T-helper 9 cell (primary cell): ENCODE measurements around the gene TNFRSF6B.
A peak's percentile ranks its signal among the peaks of the same experiment; 100 is the strongest.
"Not testable (repeated sequence)": the region's sequence is repeated elsewhere in the genome, so short reads cannot be mapped to it uniquely, and the experiment has no call there.

ENCODE experiments used
- DNase-seq: peaks from one replicate; pipeline ENCODE4 v3.0.0-alpha.2; 2020

Gene TNFRSF6B

DNA sequence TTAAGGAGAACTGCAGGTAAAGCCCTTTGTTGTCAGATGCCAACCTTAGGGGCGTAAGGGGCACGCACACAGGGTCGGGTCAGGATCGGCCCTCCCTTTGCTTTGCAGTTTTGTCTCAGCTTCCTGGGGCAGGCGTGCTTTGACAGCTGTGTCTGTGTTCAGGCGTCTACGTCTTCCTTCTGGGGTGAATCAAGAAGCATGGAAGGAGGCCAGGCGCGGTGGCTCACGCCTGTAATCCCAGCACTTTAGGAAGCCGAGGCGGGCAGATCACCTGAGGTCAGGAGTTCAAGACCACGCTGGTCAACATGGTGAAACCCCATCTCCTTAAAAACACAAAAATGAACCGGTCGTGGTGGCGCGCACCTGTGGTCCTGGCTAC, 12.7 kb downstream of the TNFRSF6B start:
- DNase-seq, result no peak

DNA sequence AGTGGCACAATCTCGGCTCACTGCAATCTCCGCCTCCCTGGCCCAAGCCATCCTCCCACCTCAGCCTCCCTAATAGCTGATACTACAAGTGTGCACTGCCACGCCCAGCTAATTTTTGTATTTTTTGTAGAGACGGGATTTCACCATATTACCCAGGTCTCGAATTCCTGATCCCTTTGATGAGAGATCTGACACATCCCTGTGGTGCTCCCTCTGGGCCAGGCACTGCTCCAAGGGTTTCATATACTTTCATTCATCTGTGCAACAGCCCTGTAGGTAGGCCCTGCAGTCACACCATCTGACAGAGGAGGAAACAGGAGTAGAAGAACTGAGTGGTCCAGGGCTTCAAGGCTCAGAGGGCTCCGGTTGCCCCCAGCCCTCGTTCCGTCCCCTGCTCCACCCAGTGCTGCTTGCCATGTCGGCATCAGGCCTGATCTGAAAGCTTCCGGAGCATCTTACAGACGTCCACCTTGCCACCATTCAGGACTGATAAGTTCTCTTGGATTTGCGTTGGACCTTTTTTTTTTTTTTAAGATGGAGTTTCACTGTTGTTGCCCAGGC, 14.7 kb downstream of the TNFRSF6B start:
- no peak for DNase-seq

DNA sequence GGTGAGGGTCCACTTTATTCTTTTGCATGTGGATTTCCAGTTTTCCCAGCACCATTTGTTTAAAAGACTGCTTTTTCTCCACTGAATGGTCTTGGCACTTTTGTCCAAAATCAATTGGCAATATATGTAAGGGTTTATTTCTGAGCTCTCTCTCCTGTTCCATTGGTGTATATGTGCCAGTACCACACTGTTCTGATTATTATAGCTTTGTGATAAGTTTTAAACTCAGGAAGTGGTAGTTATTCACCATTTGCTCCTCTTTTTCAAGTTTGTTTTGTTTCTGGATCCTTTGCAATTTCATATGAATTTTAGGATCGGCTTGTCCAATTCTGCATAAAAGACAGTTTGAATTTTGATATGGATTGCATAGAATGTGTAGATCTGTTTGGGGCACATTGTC, 15.7 kb downstream of the TNFRSF6B start:
- no peak for DNase-seq

DNA sequence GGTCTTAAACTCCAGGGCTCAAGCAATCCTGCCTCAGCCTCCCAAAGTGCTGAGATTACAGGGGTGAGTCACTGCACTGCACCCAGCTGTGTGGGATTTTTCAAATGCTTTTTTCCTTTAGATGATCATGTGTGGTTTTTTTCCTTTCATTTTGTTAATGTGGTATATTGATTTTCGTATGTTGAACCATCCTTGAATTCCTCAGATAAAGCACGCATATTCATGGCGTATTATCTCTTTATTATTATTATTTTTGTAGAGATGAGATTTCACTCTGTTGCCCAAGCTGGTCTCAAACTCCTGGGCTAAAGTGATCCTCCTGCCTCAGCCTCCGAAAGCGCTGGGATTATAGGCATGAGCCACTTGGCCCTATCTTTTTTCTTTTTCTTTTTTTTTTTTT, 18.4 kb downstream of the TNFRSF6B start:
- DNase-seq, result no peak

DNA sequence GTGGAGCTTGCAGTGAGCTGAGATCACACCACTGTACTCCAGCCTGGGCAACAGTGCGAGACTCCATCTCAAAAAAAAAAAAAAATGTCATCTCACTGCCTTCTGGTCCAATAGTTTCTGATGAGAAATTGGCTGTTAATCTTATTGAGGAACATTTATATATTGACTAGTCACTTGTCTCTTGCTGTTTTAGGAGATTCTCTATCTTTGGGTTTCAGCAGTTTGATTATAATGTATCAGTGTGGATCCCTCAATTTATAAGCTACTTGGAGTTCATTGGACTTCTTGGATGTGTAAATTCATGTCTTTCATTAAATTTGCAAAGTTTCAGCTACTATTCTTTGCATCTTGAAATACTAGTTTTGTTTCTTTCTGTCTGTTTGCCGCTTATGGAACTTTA, 22.5 kb downstream of the TNFRSF6B start:
- DNase-seq, result no peak

DNA sequence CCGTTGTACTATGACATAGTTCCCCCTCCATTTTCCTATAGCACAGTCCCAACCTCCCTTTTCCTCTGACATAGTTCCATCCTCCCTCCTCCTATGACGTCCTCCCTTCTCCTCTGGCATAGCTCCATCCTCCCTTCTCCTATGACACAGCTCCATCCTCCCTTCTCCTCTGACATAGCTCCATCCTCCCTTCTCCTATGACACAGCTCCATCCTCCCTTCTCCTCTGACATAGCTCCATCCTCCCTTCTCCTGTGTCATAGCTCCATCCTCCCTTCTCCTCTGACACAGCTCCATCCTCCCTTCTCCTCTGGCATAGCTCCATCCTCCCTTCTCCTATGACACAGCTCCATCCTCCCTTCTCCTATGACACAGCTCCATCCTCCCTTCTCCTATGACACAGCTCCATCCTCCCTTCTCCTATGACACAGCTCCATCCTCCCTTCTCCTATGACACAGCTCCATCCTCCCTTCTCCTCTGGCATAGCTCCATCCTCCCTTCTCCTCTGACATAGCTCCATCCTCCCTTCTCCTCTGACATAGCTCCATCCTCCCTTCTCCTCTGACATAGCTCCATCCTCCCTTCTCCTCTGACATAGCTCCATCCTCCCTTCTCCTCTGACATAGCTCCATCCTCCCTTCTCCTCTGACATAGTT, 26.6 kb downstream of the TNFRSF6B start:
- DNase-seq, result not testable (repeated sequence)

DNA sequence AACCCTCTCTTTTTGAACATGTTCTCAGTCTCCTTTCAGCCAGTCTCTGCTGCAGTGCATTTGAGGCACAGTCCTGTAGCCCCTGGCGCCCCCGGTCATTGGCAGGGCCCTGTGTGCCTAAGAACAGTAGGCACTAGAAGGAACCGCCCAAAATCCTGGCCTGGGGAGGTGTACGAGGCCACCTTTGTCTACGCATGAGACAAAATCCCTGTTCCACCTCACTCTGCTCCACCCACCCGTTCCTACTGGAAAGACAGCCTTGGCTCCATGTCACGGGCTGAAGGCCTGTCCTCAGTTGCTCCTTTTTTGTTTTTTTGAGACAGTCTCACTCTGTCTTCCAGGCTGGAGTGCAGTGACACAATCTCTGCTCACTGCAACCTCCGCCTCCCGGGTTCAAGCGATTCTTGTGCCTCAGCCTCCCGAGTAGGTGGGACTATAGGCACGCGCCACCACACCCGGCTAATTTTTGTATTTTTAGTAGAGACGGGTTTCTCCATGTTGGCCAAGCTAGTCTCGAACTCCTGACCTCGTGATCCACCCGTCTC, 33.8 kb downstream of the TNFRSF6B start:
- DNase-seq, result not testable (repeated sequence)

DNA sequence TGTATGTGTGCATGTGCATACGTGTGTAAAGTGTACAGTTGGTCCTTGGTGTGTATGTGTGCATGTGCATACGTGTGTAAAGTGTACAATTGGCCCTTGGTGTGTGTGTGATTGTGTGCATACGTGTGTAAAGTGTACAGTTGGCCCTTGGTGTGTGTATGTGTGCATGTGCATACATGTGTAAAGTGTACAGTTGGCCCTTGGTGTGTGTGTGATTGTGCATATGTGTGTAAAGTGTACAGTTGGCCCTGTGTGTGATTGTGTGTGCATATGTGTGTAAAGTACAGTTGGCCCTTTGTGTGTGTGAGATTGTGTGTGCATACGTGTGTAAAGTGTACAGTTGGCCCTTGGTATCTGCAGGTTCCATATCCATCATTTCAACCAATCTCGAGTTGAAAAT, 35.0 kb downstream of the TNFRSF6B start:
- no peak for DNase-seq

DNA sequence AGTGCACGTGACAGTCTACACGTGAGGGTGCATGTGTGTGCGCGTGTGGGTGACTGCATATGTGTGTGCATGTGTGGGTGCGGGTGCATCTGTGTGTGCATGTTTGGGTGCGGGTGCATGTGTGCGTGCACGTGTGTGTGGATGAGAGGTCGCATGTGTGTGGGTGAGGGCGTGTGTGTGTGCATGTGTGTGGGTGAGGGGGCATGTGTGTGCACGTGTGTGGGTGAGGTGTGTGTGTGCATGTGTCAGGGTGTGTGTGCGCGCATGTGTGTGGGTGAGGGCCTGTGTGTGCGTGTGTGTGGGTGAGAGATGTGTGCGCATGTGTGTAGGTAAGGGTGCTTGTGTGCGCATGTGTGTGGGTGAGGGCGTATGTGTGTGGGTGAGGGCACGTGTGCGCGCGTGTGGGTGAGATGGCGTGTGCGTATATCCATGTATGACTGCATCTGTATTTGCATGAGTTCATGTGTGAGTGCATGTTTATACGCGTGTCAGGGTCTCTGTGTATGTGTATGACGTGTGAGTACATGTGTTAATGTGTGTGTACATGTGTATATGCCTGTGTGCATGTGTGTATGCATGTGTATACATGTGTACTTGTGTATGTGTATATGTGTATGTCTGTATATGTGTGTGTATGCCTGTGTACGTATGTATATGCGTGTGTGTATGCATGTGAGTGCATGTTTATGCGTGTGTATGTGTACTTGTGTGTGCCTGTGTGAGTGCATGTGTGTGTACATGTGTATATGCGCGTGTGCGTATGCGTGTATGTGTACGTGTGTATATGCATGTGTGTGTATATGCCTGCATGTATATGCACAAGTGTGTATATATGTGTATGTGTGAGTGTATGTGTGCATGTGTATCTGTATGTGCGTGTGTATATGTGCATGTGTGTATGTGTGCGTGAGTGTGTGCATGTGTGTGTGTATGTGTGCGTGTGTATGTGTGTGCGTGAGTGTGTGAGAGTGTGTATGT, 36.0 kb downstream of the TNFRSF6B start:
- no peak for DNase-seq

DNA sequence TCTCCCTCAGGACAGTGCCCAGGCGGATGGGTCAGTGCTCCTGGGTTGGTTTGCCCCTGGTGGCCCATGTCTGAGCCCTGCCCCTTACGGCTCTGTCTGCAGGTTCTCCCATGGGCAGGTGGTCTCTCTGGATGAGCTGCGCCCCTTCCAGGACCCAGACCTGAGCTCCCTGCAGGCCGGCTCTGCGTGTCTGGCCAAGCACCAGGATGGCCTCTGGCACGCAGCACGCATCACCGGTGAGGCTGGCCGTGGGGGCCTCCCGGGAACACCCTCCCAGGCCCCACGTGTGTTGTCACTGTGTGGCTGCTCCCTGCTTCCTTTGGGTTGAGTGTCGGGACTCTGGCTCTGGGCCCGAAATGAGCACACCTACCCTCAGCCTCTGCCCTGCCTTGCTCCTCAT, 36.7 kb downstream of the TNFRSF6B start:
- DNase-seq, result no peak

DNA sequence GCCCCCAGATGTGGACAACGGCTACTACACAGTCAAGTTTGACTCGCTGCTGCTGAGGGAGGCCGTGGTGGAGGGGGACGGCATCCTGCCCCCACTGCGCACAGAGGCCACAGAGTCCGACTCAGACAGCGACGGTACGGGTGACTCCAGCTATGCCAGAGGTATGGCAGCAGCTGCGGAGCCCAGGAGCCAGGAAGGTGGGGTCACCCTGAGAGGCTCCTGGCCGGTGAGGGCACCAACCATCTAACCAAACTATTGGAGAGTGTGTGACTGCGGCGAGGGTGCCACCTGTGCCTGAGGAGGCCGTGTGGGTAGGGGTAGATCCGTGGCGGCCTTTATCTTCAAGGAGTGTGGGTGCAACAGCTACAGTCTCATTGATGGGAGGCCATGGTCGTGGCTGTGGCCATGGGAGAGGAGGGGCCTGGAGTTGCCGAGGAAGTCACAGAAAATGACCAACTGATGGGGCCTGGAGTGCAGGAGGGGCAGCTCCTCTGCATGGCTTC, 37.2 kb downstream of the TNFRSF6B start:
- DNase-seq, result no peak

DNA sequence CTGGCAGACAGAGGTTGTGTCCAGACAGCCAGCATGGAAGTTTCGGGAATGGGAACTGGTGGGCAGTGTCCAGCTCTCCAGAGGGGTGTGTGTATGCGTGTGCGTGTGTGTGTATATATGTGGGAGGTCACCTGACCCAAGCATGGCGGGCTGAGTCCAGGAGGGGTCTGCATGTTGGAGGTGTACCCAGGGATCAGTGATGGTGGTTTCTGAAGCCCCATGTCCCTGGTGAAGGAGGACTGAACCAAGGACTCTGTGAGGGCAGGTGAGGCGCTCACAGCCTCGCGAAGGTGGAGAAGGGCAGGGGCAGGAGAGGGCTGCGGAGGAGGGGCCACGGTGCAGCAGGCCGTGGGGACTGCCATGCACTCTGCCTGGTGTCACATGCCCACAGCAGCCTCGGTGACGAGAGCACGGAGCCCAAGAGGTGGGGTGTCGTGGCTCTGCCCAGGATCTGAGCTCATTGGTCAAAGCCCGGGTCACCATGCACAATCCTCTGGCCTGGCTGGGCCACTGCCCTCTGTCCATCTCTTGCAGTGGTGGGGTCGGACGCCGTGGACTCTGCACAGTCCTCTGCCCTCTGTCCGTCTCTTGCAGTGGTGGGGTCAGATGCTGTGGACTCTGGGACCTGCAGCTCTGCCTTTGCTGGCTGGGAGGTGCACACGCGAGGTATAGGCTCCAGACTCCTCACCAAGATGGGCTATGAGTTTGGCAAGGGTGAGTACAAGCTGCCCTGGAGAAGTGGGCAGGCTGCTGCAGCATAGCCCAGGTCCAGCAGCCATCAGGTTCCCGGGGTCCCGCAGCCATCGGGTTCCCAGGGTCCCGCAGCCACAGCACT, 37.9 kb downstream of the TNFRSF6B start:
- no peak for DNase-seq

DNA sequence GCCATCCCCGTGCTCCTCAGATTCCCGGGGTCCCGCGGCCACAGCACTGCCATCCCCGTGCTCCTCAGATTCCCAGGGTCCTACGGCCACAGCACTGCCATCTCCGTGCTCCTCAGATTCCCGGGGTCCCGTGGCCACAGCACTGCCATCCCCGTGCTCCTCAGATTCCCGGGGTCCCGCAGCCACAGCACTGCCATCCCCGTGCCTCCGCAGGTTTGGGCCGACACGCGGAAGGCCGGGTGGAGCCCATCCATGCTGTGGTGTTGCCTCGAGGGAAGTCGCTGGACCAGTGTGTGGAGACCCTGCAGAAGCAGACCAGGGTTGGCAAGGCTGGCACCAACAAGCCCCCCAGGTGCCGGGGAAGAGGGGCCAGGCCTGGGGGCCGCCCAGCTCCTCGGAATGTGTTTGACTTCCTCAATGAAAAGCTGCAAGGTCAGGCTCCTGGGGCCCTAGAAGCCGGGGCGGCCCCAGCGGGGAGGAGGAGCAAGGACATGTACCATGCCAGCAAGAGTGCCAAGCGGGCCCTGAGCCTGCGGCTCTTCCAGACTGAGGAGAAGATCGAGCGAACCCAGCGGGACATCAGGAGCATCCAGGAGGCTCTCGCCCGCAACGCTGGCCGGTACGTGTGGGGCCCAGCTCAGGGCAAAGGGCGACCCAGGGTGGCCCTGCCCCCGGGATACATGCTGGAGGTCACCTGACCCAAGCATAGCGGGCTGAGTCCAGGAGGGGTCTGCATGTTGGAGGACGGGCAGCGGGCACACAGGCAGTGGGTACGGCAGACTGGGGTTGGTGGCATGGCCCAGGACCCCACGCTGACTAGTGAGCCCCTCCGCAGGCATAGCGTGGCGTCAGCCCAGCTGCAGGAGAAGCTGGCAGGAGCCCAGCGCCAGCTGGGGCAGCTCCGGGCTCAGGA, 38.8 kb downstream of the TNFRSF6B start:
- no peak for DNase-seq

DNA sequence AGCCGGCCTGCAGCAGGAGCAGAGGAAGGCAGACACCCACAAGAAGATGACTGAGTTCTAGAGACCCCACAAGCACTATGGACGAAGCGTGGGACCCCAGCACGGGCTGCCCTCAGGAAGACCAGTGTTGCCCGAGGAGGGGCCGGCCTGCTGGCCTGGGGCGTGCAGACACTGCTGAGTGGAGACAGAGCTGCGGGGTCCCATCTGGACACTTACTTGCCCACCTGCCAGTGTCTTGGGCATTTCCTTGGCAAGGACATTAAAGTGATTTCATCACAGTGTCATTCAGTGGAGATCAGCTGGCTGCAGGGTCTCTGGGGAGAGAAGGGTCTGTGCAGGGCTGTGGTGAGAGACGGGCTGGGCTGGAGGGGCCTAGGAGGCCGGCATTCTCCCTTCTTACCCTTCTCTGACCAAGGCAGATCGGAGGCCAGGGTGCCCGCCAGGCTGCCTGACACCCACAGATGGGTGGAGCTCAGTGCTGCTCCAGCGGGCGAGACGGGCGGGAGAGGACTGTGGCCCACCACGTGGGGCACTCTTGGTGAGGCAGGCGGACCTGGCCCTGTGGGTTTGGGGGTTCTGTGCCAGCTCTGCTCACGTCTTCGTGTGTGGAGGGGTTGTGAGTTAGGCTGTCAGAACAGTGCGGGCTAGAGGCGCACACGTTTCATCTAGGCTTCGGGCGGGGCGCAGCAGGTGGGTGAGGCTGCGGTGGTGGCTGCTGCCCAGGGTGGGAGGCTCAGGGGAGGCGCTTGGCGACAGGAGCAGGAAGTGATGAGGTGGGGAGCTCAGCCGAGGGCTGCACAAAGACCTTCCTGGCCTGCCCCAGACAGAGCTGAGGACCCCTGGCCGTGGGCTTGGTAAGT, 39.6 kb downstream of the TNFRSF6B start, which contains the start of gene LIME1:
Gene LIME1 (plus strand): TSS at position 806 of the 860 bp plus-strand sequence. CDS start 886 bp downstream, outside the sequence.
- DNase-seq, result peak; percentile 69

DNA sequence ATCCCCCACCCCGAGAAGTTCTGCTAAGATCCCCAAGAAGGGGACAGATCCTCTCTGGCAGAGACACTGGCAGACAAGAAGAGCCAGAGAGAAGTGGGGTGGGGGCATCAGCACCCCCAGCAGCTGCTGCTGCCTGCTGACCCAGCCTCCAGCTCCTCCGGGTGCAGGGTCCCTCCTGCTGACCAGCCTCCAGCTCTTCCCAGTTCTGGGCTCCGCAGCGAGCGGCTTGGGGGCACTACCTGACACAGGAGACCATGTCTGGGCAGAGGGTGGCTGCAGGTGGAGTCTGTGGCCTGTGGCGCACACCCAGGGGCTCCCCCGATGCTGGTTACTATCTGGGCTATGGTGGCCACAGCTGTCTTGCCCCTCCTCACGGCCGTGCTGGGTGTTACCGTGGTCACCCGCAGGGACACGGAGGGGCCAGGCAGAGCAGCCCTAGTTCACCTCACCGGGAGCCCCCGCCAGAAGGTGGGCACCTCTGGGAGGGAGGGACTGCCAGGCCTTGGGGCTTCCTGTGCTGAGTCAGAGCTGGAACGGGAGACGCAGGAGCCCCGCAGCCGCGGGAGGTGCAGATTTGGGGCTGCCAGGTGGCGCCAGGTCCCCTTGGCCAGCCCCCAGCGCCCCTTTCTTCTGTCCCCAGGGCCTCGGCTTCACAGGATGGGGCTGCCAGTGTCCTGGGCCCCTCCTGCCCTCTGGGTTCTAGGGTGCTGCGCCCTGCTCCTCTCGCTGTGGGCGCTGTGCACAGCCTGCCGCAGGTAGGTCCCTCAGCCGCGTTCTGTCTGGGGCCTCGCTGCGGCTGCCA, 40.6 kb downstream of the TNFRSF6B start:
- DNase-seq, result peak; percentile 65

DNA sequence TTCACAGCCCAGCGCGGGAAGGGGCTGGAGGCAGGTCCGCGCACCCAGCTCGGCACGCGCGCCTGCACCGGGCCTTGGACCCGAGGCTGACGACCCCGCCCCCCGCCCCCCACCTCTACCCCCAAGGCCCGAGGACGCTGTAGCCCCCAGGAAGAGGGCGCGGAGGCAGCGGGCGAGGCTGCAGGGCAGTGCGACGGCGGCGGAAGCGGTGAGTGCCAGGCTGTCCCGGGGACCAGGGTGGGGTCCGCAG, 41.2 kb downstream of the TNFRSF6B start:
- no peak for DNase-seq

DNA sequence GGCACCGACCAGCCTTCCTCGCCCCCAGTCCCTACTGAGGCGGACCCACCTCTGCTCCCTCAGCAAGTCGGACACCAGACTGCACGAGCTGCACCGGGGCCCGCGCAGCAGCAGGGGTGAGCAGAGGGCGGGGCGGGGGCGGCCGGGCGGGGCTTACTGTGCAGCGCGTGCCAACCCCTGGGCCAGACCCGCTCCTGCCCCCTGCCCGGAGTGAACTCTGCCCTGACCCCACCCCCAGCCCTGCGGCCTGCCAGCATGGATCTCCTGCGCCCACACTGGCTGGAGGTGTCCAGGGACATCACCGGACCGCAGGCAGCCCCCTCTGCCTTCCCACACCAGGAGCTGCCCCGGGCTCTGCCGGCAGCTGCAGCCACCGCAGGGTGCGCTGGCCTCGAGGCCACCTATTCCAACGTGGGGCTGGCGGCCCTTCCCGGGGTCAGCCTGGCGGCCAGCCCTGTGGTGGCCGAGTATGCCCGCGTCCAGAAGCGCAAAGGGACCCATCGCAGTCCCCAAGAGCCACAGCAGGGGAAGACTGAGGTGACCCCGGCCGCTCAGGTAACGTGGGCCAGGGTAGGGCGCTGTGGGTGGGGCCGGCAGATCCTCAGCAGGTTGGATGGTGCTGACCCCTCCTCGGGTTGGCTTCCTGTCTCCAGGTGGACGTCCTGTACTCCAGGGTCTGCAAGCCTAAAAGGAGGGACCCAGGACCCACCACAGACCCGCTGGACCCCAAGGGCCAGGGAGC, 41.7 kb downstream of the TNFRSF6B start:
- peak; percentile 49 for DNase-seq

DNA sequence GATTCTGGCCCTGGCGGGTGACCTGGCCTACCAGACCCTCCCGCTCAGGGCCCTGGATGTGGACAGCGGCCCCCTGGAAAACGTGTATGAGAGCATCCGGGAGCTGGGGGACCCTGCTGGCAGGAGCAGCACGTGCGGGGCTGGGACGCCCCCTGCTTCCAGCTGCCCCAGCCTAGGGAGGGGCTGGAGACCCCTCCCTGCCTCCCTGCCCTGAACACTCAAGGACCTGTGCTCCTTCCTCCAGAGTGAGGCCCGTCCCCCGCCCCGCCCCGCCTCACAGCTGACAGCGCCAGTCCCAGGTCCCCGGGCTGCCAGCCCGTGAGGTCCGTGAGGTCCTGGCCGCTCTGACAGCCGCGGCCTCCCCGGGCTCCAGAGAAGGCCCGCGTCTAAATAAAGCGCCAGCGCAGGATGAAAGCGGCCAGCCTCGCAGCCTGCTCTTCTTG, 42.3 kb downstream of the TNFRSF6B start:
- DNase-seq, result peak; percentile 34
